GM18867 (cell line): Measurements from ENCODE around the gene ST6GALNAC5.
"Not testable (repeated sequence)": the region's sequence is repeated elsewhere in the genome, so short reads cannot be mapped to it uniquely, and the experiment has no call there.

Experiments used
- ATAC-seq: cut with Tn5 transposase; IDR thresholded peaks from one replicate; pipeline ENCODE4 v1.9.1; 2021; ENCODE audit warnings: mild to moderate bottlenecking, moderate library complexity; ENCODE audit not compliant: unreplicated experiment

ST6GALNAC5 gene

DNA sequence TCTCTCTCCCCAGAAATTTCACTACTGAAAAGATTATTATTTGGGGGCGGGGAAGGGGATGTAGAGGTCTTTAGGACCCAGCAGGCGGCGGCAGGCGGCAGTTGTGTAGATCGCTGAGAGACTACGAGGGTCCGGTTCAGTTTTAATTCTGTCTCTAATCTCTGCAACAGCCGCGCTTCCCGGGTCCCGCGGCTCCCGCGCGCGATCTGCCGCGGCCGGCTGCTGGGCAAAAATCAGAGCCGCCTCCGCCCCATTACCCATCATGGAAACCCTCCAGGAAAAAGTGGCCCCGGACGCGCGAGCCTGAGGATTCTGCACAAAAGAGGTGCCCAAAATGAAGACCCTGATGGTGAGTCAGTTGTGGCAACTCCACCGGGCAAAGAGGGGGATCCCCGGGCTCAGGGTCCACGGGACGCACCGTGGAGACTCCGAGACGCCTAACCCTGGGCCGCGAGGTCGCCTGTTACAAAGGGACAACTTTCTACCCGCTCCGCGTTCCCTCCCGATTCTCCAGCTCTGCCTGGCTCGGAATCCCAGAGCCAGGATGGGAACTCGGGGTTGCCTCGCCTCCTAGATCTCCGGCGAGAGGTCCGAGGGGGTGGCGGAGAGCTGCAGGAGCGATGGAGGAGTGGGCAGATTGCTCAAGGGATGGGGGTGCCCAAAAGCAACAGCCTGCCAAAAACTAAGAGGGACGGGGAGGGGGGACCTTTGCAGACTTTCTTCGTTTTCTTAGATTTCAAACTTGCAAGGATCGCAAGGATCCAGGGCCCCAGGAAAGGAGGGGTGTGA is at the start of gene ST6GALNAC5:
ST6GALNAC5 (plus strand) TSS at position 139 of the 789 bp plus-strand sequence.
- no peak for ATAC-seq

DNA sequence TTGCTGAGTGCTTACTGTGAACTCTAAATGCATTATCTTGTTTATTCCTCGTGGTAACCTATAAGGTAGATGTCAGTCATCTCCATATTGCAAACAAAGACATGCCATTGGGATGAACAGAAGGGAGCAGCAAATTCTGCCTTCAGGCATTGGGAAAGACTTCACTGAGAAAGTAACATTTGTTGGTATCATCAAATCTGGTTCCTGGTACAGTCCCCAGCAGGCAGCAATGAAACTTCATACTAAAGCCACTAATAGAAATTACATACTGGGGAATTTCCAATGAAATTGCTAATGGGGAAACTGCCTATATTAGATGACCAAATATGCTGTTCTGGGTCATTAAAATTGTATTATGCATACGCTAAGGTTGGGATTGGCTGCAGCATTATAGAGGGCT is 47.3 kb upstream of the ST6GALNAC5 start:
- no peak for ATAC-seq

DNA sequence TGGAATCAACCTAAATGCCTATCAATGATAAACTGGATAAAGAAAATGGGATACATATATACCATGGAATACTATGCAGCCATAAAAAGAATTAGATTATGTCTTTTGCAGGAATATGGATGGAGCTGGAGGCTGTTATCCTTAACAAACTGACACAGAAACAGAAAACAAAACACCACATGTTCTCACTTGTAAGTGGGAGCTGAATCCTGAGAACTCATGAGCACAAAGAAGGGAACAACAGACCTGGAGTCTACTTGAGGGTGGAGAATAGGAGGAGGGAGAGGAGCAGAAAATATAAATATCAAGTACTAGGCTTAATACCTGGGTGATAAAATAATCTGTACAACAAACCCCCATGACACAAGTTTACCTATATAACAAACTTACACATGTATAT is 44.3 kb upstream of the ST6GALNAC5 start:
- ATAC-seq: not testable (repeated sequence)

DNA sequence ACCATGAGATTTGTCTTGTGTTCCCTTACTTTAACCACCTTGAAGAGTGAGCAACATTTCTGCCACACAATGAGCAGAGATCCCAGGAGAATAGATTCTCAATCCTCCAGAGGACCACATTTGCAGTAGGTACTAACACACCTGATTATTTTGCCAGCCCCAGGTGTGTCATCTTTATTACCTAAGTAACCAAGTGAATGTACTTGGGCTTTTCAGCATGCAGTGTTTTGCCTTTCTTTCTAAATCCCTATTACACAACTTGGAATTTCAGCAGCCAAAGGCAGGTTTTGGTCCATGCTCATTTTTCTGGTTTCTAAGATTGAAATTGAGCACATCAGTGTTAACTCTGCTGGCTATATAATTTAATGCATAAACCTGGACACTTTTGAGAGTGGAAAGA is 43.2 kb upstream of the ST6GALNAC5 start:
- no peak for ATAC-seq

DNA sequence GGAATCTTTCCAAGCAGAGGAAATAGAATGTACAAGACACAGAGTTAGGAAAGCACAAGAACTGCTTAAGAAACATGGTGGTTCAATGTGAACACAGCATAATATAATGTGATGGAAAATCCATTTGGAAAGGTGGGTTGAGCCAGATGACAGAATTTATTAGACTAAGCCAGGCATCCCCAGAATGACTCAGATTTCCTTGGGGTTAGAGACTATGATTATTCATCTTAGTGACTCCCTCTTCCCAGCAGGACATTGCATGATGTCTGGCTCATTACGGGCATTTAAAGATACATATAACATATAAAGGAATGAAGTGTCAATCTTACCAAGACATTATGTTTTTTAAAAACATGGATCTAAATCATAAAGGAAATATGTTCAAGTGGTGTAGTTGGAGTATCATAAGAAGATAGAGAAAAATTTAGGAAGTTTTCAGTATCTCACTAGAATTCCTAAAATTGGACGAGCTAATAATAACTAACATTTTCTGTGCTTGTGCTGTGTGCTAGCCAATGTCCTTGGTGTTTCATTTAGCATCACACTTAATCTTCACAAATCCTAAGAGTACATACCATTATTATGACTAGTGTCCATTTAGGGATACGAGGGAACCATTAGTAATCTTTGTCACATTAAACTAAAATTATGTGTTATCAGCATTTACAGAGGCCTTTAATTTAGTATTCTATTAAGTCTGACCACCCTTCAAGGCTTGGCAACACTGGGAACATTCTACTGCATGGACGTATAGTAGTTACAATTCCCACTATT is 41.0 kb upstream of the ST6GALNAC5 start:
- no peak for ATAC-seq

DNA sequence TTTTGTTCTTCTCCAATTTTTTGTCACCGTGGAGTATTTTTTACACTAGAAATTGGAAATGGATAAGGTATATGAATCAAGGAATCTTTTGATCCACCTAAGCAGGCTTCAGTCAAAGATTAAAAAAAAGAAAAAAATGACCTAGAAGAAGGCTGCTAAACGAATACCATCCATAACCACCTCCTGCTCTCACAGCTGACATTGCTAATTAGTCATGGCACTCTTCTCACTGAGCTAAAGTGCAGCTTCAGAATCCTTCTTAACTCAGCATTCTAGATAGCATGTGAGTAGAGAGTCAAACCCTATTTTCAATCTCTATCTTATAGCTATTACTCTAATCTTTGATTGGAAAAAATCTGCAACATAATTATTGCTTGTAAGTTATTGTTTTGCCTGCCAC is 40.2 kb upstream of the ST6GALNAC5 start:
- ATAC-seq: no peak

DNA sequence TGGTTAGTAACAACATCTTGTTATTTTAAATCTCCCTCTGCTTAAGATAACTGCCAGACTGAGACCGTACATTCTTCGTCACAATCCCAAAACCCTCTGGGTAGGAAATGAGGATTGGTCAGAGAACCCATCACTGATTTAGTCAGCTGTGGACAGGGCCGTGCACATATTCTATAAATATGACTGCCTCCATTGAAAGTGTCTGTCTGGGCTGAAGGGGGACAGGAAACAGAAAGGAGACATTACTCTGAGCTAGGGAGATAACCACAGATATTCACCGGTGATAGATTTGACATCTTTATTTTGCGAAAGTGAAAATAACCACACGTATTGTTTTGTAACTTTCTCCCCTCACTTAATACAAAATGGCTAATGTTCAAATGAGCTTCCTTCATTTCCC is 36.9 kb upstream of the ST6GALNAC5 start:
- peak; percentile 73 for ATAC-seq

DNA sequence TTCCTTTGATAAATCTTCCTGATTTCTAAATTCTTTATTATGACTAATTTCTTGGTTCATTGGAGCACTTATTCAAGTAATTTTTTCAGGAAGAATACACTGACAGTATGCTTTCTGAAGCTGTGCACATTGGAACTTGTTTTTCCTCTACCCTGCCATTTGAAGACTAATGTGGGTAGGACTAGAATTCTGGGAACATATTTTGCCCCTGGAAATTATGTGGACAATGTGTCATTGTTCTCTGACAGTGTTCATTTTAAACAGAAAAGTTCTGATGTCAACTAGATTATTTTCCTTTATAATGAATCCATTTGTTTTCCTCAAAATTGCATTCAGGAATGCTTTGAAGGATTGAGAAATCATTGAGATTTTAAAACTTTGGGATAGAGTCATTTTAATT is 34.8 kb upstream of the ST6GALNAC5 start:
- ATAC-seq: no peak

DNA sequence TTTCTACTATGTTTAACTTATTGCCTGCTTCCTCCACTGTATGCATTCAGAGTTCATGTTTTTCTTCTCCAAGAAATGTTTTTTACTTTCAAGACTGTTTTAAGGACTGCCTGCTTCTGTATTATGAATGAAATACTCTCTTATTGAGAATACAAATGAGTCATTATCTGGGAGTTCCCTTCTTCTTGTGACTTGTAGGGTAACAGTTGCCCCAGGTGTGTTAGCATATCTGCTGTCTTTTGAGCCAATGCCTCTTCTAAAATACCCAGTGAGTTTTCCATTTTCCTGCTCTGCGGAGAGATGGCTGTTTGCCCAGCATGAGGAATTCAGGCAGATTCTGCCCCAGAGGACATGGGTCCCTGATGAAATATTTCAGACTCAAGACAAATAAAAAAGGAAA is 34.1 kb upstream of the ST6GALNAC5 start:
- ATAC-seq: no peak

DNA sequence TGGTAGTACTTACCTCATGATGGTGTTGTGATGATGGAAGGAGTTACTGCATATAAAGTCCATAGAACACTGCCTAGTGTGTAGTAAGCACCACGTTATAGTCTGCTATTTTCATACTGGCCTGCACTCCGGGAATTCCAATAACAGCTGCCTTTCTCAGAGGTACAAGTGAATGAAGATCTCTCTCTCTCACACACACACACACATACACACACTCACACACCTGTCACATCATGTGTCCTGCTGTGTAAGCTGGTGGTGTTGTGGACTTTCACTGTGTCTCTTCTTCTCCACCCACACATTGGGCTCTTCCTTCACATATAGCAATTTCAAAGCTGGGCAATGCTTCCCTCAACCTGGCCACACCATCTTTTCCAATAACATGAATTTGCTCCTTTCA is 33.4 kb upstream of the ST6GALNAC5 start:
- ATAC-seq: no peak

DNA sequence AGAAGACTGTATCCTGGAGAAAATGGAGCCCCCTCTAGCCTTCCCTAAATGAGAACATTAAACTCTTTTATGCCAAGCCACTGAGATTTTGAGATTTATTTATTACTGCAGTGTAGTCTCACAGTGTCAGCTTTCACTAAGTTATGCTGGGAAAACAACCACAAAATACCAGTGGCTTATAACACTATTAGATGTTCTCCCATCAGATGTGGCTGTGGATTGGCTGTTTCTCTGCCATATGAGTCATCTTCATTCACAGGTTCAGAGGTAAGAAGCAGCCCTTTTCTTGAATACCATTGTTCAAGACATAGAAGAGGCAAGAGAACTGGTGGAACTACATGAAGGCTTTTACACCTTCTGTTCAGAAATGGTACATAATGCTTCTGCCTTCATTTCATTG is 32.1 kb upstream of the ST6GALNAC5 start:
- no peak for ATAC-seq

DNA sequence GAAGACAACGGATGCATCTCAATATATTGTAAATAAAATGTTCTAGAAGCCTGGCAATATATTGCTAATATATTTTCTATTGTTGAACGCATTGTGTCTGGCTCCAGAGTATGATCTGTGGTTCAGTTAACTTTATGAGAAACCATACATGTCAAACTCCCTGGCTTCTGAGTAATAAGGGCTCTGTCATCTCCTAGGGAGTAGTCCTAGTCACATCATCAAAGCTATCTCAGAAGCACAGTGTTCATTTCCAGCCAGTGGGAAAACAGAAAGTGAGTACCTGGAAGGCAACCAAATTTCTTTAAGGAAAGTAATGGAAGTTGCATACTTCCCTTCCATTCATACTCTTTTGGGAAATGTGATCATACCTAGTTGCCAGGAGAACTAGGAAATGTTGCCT is 27.0 kb upstream of the ST6GALNAC5 start:
- ATAC-seq: no peak

DNA sequence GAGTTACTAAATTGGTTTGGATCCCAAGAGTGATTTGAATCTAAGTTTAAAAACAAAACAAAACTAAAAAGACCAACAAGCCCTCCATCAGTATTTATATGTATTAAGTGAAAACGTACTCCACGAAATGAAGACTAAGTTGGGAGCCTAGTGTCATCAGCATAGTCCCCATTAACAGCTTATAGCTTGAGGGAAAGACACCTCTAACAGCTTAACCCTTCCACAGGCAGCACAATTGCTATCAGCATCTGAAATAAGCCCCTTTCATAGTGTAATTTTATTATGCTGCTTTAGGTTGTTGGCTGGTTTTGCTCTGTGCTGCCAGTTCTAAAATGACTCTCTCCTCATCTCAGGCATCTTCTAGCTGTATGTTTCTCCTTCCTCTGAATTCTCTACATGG is 25.8 kb upstream of the ST6GALNAC5 start:
- ATAC-seq: no peak

DNA sequence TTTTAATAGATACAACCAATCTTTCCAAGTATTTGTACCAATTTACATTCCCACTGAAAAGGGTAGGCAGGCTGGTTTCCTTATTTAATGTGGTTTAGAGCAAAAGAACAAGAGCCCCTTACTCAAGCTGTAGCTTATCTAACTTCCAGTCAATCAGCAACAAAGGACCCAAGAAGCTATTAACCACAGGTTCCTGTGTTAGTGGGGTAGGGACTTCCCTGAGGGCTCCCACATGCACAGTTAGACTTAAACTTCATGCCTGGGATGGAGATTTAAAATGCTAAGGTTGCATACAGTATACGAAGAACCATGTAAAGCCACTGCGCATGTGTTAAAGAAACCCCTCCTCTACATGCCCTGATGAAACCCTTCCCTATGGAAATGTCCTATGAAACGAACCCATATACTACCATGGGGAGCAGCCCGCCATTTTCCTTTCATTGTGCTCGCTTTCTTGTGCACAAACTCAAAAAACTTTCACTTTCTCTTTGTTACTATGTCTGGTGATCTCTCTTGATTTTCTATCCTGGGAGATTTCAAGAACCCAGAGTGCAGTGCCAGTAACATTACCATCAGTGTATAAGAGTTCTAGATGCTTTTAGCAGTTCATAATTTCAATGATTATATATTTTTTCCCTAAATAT is 23.3 kb upstream of the ST6GALNAC5 start:
- peak; percentile 71 for ATAC-seq

DNA sequence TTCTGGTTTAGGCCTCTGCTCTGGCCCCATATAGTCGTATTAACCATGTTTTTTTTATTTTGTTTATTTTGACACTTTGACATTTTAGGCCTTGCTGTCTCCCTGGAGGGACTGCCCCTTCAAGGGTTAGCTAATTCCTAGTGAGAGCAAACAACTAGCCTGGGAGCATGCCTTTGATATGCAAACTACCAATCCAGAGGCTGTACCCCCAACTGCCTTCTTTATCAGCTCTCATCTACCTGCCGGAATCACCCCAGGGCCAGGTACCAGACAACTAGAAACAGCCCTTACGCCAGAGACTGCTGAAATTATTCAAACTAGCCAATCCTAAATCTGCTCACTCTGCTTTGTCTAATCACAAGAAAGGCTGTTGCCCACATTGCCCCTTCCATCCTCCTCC is 13.0 kb upstream of the ST6GALNAC5 start:
- ATAC-seq: no peak

DNA sequence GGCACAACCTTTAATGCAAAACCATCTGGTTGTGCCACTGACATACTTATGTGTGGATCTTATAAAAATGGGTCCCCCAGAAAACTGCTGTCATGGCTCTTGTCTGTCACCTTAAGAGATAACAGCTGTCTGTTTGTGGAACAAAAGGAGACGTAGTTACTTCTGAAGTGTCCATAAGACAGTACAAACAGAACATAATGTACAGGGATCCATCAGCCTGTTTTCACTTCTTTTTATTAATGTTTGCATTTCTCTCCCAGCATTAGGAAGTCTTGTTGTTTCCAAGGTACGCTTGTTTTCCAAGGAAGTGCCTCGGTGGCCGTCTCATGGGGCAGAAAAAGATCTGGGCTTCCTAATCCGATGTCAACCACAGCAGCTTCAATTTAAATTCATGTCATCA is 11.2 kb upstream of the ST6GALNAC5 start:
- ATAC-seq: no peak

DNA sequence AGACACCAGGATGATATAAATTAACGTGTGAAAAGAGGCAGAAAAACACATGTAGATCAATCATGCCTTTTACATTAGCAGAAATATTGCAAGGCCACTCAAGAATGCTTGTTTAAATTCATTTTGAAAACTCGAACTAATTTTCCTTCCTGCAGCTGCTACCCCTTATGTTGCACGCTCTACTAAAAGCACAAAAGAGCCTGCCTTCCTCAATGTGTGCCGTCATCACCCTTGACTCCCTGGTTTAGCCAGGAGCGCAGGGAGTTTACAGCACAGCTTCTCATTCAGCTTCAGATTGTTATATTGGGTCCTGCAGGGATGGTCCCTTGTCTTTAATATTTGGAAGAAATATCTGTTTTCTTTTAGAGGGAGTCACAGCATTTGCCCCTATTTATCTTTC is 10.1 kb upstream of the ST6GALNAC5 start:
- ATAC-seq: no peak

DNA sequence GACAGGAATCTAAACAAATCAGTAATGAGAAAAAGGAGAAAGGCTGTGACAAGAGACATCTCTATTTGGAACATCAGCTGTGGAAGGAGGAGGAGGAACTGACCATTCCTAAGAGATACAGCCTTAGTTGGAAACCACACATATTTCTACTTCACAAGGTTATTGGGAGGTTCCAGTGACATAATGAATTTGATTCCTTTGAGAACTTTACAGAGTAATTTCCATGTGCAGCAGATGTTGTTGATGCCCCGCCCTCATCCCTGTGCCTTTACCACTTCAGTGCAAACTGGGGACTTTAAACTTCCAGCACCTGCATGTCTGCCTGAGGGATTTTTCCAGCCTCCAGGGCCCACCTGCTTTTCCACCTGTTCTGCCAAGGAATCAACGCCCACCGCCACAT is 9.3 kb upstream of the ST6GALNAC5 start:
- no peak for ATAC-seq

DNA sequence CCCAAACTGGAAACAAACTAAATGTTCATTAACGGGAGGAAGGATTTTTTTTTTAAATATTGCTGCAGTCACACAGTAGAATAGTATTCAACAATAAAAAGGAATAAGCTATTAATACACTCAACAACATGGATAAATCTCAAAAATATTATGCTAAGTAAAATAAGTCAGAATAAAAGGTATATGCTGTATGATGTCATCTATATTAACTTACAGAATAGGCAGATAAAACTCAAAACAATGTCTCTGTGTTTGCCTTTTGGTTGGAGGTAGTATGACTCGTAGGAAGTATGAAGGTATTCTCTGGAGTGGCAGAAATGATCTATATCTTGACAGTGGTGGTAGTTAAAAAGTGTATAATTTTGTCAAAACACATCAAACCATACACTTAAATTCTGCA is 6.1 kb upstream of the ST6GALNAC5 start:
- no peak for ATAC-seq

DNA sequence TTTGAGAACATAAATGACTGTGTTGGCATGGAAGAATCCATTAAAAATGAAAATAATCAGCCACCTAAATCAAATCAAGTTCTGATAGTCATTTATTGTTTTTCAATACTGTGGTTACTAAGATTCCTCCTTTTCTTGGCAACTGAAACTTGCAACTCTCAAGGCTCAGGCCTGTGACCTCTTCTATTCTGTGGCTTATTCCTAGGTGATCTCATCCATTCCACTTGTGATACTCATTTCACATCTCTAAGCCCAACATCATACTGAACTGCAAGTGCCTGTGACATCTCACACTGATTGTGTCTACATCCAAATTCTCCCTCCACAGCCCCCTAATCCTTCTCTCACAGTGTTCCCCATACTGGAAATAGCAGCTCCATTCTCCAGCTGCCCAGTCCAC is 4.8 kb upstream of the ST6GALNAC5 start:
- no peak for ATAC-seq

DNA sequence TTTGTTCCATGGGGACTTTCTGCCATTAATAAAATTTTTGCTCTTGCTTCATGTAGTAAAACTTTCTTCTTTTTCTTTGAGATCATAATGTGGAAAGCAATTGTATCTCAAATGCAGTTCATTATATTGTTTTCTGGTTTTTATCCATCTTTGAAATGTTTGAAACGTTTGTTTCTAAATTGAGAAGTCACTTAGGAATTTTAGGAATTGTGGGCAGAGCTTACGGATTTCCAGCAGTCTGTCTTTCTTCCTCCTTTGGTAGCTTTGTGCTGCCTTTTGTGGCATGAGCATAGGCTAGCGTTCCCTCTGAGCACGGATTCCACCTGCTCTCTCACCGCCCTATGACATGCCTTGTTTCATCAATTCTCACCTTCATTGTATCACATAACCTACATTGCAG is 2.9 kb upstream of the ST6GALNAC5 start:
- ATAC-seq: no peak
